DND-41 (cell line): ENCODE data around the gene YWHAE.
A peak's percentile ranks its signal among the peaks of the same experiment; 100 is the strongest.

Experiments used
- CTCF ChIP-seq: IDR thresholded peaks from 2 replicates; pipeline ENCODE4 v1.5.1; 2012; ENCODE audit warnings: borderline replicate concordance, low read length, moderate library complexity, mild to moderate bottlenecking; ENCODE audit not compliant: poor library complexity, severe bottlenecking; ENCODE audit errors: extremely low read depth
- EZH2 ChIP-seq: IDR thresholded peaks from 3 replicates; pipeline ENCODE4 v1.6.1; 2012; ENCODE audit warnings: borderline replicate concordance, low read depth, mild to moderate bottlenecking, moderate library complexity, low read length, inconsistent platforms; ENCODE audit not compliant: severe bottlenecking

- TF ChIP-seq CTCF (peak; percentile 1), EZH2 (no peak)
Observed at GRCh38 chr17:1399679-1400512, at the start of gene YWHAE.
